Urinary bladder (tissue), 4 donors: ENCODE data around the gene CUL9. TPM values are rescaled to one million over a fixed set of nuclear protein-coding genes. Genes with fewer than 3 reads are reported as not detected.

Experiments
- DNase-seq: peaks from one replicate; pipeline ENCODE4 v3.0.0-alpha.2; 2015; ENCODE audit errors: extremely low spot score
- H3K27ac ChIP-seq: one replicate; pipeline ENCODE4 v1.5.1; 2013; ENCODE audit warnings: low read depth, mild to moderate bottlenecking, moderate library complexity
- H3K36me3 ChIP-seq: one replicate; pipeline ENCODE4 v1.6.1; 2013; ENCODE audit warnings: mild to moderate bottlenecking, moderate library complexity; ENCODE audit not compliant: insufficient read depth
- H3K4me1 ChIP-seq: one replicate; pipeline ENCODE4 v1.6.1; 2013; ENCODE audit warnings: mild to moderate bottlenecking, moderate library complexity; ENCODE audit not compliant: insufficient read depth
- H3K4me3 ChIP-seq: one replicate; pipeline ENCODE4 v1.5.1; 2013; ENCODE audit warnings: low read depth, low read length
- WGBS: extraction: QIAGEN DNeasy Blood & Tissue Kit; methylation state at CpG from one replicate; pipeline ENCODE4 v1.1.7; 2013; 5-methylcytosine and 5-hydroxymethylcytosine counted together
- polyA plus RNA-seq: library from polyadenylated mRNA; stranded (reverse); fragments of 200-250 nt; gene quantifications from one replicate; pipeline ENCODE4 v1.2.3, GENCODE V29; 2013
- total RNA-seq: library from RNA; depleted of rRNA; stranded (reverse); fragments of >200 nt; gene quantifications from one replicate; pipeline ENCODE4 v1.2.3, GENCODE V29; 2014
- donor health status: healthy with polysubstance abuse.
- donor health status: healthy.

CUL9 gene
- total and polyA plus RNA-seq, 2 donors = 20.6 to 23.5 TPM

DNA sequence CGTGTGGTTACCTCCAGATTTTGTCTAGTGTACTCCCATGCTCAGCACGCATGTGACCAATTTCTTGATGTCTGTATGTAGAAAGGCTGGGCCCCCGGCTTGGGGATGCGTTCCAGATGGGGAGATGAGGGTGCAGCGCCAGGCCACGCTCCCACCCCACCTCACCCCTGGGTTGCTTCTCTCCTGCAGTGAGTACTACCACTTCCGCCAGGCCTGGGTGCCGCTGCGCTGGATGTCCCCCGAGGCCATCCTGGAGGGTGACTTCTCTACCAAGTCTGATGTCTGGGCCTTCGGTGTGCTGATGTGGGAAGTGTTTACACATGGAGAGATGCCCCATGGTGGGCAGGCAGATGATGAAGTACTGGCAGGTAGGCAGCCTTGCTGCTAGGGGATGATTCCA is 22.4 kb upstream of the CUL9 start:
- DNase-seq = no peak
- Histone ChIP-seq H3K4me3 (no peak overlapping the region), H3K4me1 (no peaks in the 10 kb centered on the region), H3K27ac (no peak overlapping the region), H3K36me3 (peaks cover 2% of the 10 kb centered on the region)
- 94% methylated on average over 11 of the region's 11 CpGs for WGBS

DNA sequence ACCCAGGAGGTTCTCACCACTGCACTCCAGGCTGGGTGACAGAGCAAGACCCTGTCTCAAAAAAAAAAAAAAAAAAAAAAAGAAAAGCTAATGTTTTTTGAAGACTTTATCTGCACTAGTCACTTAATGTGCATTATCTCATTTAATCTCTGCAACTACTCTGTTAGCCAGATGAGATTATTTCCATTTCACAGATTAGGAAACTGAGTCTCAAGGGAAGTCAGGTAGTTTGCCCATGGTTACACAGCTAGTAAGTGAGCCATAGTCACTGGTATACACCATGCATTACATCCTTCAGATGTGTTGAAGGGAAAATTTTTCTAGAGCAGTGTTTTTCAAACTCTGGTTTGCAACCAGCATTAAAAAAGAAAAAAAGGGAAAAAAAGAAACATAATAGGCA is 18.1 kb upstream of the CUL9 start:
- Histone ChIP-seq H3K4me1 (no peaks in the 10 kb centered on the region), H3K4me3 (no peak overlapping the region), H3K36me3 (peaks cover 2% of the 10 kb centered on the region), H3K27ac (no peak overlapping the region)
- DNase-seq = no peak

DNA sequence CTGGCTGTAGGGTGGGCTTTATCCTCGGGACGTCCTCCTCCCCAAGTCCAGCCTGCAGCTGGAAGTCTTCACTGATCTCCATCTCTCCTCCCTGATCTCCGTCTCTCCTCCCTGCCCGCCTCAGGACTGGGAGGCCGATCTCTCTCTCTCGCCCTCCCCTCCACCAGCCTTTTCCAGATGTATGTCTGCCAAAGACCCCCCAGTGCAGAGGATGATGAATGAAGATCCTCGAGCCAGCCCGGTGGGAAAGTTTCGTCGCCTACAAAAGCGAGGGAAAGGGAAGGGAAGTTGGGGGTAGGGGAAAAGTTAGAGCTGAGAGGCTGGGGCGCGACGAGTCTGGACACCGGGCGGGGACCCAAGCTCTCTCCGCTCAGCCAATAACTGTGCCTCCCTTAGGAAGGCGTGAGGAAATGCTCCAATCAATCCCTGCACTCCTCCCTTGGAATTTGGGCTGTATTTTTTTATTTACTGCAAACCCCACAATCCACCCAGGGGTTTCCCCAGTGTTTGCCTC is 11.5 kb upstream of the CUL9 start:
- WGBS = under 1% methylated on average over 18 of the region's 18 CpGs
- DNase-seq = peak; percentile 86
- Histone ChIP-seq H3K4me3 (peak overlapping the region; percentile 25), H3K36me3 (no peaks in the 10 kb centered on the region), H3K27ac (peak overlapping the region; percentile 62), H3K4me1 (no peaks in the 10 kb centered on the region)

DNA sequence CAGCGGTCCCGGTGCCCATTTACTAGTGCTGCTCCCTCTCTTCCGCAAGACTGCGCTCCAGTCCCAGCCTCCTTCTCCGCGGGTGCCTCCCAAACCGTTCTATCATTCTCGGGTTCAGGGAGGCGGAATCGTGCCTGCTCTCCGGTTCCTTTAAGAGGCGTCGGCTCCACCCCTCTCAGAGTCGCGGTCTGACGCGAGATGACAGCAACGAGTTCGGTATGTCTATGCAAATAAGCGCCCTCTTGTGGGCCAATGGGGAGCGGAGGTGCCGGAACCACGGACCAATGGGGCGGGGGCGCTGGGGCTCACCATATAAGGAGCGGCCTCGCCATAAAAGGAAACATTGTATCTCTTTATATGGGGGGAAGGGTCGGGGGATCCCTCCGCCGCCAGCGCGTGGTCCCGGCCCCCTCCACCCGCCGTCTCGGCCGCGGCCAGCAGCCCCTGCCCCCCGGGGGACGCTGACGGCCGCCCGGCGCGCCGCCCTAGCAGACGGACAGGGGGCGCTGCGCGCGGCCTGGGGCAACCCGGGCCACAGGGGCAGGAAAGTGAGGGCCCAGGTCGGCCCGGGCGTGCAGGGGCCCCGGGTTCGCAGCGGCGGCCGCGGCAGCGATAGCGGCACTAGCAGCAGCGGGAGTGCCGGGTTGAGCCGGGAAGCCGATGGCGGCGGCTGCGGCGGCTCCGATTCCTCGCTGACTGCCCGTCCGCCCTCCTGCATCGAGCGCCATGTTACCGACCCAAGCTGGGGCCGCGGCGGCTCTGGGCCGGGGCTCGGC is 10.9 kb upstream of the CUL9 start, which contains the start of gene SRF:
TSS of gene SRF (plus strand) at position 339 of the 776 bp plus-strand sequence. CDS start at position 727, 388 bp downstream.
- Histone ChIP-seq H3K27ac (peak within 1 kb of the TSS; percentile 97), H3K4me3 (peak within 1 kb of the TSS; percentile 93), H3K4me1 (no peaks in the 10 kb centered on the region), H3K36me3 (no peaks in the 10 kb centered on the region)
- WGBS = under 1% methylated on average over 83 of the region's 83 CpGs
- DNase-seq = peak; percentile 99

DNA sequence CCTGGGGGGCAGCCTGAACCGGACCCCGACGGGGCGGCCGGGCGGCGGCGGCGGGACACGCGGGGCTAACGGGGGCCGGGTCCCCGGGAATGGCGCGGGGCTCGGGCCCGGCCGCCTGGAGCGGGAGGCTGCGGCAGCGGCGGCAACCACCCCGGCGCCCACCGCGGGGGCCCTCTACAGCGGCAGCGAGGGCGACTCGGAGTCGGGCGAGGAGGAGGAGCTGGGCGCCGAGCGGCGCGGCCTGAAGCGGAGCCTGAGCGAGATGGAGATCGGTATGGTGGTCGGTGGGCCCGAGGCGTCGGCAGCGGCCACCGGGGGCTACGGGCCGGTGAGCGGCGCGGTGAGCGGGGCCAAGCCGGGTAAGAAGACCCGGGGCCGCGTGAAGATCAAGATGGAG is 10.3 kb upstream of the CUL9 start:
- no peaks in the 10 kb centered on the region for H3K4me1 ChIP-seq

DNA sequence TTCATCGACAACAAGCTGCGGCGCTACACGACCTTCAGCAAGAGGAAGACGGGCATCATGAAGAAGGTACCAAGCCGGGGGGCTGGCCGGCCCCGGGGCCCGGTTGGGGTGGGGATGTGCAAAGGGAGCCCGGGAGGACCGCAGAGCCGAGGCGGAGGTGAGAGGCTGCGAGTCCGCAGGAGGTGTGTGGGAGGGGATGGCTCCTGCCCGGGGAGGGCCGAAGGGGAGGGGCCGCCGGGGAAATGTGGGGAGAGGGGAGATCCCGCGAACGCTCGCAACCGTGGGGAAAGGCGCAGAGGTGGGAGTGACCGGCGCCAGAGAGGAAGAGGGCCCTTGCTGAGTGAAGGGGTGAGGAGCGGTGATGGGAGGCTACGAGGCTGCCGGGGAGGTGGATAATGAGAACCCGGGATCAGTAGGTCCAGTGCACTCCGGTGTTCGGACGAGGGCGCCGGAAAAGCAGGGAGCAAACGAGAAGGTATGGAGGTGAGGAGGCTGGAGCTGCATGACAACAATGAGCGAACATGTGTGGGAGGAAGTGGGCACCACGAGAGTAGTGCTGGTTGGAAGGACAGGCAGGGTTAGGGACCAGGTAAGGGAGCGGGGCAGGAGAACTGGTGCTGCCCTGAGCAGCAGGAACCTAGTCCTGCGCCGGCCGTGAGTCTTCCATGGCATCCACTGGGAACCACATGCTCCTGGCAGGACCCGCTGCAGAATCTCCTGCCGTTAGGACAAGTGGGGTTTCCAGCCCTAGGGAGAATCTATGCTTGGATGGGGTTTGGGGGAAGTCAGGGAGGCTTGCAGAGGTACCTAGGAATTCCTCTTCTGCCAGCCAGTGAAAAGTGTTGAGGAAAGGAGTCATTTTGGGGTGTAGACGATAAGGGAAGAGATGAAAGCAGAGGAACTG is 9.6 kb upstream of the CUL9 start:
- H3K36me3 ChIP-seq = no peaks in the 10 kb centered on the region
- no peak for DNase-seq
- peak overlapping the region; percentile 97 for H3K27ac ChIP-seq
- WGBS = 1% methylated on average over 46 of the region's 46 CpGs
- H3K4me1 ChIP-seq = no peaks in the 10 kb centered on the region
- H3K4me3 ChIP-seq = peak overlapping the region; percentile 93

More for the DNA sequence above, 10.3 kb upstream of the CUL9 start:
- Histone ChIP-seq H3K36me3 (no peaks in the 10 kb centered on the region), H3K4me3 (peak overlapping the region; percentile 93), H3K27ac (peak overlapping the region; percentile 97)
- 1% methylated on average over 57 of the region's 57 CpGs for WGBS
- no peak for DNase-seq

DNA sequence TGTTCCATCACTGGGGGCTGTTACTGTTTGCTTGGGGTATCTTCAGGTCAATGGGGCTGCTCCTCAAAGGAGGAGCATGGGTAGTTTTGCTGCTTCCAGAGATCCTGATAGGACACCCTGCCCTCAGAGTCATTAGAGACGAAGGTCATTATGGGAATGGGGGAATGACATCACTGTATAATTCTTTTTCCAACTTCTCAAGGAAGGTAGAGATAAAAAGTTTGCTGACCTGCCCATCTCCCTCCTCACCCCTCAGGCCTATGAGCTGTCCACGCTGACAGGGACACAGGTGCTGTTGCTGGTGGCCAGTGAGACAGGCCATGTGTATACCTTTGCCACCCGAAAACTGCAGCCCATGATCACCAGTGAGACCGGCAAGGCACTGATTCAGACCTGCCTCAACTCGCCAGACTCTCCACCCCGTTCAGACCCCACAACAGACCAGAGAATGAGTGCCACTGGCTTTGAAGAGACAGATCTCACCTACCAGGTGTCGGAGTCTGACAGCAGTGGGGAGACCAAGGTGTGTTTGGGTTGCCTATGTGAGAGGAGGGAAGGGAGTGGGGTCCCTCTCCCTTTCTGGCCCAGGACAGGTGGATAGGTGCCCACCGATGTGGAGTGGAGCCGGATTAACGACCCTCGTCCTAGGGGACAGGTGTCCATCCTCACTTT is 8.3 kb upstream of the CUL9 start:
- Histone ChIP-seq H3K4me3 (peak overlapping the region; percentile 29), H3K4me1 (no peaks in the 10 kb centered on the region), H3K27ac (peak overlapping the region; percentile 87), H3K36me3 (peaks cover 2% of the 10 kb centered on the region)
- no peak for DNase-seq
- 23% methylated on average over 11 of the region's 11 CpGs for WGBS

DNA sequence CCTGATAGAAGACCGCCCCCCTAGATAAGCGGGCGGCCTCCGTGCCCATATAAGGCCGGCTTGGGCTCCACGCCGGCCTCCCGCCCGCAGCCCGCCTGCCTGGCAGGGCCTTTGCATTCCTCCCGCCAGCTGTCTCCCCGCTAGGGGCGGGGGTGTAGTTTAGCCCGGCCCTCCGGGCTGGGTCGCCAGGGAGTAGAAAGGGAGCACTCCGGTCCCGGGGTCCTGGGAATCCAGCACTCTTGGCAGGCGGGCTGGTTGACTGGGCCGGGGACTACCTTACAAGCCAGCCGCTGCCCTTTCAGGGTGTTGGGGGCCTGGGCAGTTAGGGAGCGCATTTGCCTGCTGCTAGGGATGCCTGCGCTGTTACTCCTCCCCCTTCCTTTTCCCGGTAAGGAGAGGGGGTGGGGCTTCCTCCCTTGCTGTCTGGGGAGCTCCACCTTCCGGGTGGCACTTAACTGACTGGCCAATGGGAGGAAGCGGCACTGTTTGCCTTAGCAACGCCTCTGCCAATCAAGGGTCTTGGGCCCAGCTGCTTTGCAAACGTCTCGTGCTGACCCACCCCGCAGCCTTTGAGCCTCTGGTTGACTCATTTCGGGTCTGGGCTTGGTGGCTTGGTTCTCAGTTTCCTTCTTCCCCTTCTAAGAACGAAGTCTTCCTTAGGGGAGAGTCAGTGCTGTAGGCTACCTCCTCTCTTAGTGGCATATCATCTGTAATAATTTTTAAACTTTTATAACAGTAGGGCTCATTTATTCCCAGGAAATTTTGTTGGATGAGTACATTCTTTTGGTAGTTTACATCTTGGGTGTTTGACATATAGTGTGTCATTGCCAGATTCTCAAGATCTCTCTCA is 7.5 kb upstream of the CUL9 start:
- H3K27ac ChIP-seq = peak overlapping the region; percentile 87
- H3K36me3 ChIP-seq = peaks cover 6% of the 10 kb centered on the region
- peak overlapping the region; percentile 29 for H3K4me3 ChIP-seq
- DNase-seq = peak; percentile 94
- H3K4me1 ChIP-seq = no peaks in the 10 kb centered on the region
- under 1% methylated on average over 32 of the region's 32 CpGs for WGBS

DNA sequence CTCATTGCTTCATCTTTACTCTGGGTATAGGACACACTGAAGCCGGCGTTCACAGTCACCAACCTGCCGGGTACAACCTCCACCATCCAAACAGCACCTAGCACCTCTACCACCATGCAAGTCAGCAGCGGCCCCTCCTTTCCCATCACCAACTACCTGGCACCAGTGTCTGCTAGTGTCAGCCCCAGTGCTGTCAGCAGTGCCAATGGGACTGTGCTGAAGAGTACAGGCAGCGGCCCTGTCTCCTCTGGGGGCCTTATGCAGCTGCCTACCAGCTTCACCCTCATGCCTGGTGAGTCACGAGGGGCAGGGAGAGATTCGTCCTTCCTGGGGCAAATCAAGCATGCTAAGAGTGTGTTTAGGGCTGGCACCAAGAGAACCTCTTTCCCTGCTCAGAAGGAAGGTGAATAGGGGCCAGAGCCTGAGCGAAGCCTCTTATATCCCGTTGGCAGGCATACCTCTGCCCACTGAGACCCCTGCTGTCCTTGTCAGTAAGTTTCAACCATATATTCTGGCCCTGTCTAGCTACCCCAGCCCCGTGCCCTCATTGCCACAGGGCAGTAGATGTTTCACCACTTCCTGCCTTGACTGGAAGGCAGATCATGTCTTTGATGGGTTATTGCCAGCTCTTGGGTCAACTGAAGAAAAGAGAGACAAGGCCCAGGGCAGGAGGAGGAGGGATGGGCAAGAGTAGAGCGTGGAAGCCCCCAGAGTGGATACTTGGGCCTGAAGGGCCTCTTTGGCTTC is 6.1 kb upstream of the CUL9 start:
- Histone ChIP-seq H3K4me1 (no peaks in the 10 kb centered on the region), H3K36me3 (peaks cover 6% of the 10 kb centered on the region), H3K4me3 (no peak overlapping the region), H3K27ac (no peak overlapping the region)
- 89% methylated on average over 11 of the region's 11 CpGs for WGBS
- no peak for DNase-seq

DNA sequence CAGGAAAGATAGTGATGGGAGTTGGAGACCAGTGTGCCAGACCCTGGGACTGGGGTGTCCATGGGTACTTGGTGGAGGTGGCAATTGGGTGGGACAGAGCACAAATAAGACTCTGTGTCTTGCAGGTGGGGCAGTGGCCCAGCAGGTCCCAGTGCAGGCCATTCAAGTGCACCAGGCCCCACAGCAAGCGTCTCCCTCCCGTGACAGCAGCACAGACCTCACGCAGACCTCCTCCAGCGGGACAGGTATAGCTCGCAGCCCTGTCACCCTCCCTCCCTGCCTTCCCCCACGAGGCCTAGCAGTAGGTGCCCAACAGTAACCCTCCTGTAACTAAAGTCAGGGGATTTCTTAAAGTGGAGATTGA is 5.6 kb upstream of the CUL9 start:
- Histone ChIP-seq H3K4me3 (no peak overlapping the region), H3K4me1 (no peaks in the 10 kb centered on the region), H3K36me3 (peaks cover 6% of the 10 kb centered on the region), H3K27ac (no peak overlapping the region)
- 94% methylated on average over 6 of the region's 6 CpGs for WGBS
- no peak for DNase-seq

DNA sequence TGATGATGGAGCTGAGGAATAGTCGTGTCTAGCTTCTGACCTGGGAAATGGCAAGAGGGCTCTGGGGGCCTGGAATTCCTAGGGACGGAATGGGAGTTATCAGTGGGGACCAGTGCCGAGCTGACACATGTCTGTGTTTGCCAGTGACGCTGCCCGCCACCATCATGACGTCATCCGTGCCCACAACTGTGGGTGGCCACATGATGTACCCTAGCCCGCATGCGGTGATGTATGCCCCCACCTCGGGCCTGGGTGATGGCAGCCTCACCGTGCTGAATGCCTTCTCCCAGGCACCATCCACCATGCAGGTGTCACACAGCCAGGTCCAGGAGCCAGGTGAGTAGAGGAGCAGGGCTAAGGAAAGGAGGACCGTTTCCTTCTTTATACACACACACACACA is 3.8 kb upstream of the CUL9 start:
- 84% methylated on average over 12 of the region's 12 CpGs for WGBS
- no peaks in the 10 kb centered on the region for H3K4me1 ChIP-seq

More for the DNA sequence above, 3.8 kb upstream of the CUL9 start:
- Histone ChIP-seq H3K4me3 (no peak overlapping the region), H3K27ac (no peak overlapping the region), H3K36me3 (peaks cover 6% of the 10 kb centered on the region)
- DNase-seq = no peak
